SH-SY5Y (cell line): ENCODE results near the gene TAAR1.

Experiments used
- GATA2 ChIP-seq: IDR thresholded peaks from 2 replicates; pipeline ENCODE4 v1.6.1; 2011; ENCODE audit warnings: mild to moderate bottlenecking, low read depth, low read length
- GATA3 ChIP-seq: IDR thresholded peaks from 2 replicates; pipeline ENCODE4 v1.6.1; 2011; ENCODE audit warnings: low read depth, mild to moderate bottlenecking, low read length, moderate library complexity

- TF ChIP-seq GATA2 (no peak), GATA3 (no peak)
Observed at GRCh38 chr6:132695773-132696172, 36.8 kb upstream of the TAAR1 start.
